NCI-H2029 (cell line): ENCODE results near the gene P3H3.
"Not testable (repeated sequence)": the region's sequence is repeated elsewhere in the genome, so short reads cannot be mapped to it uniquely, and the experiment has no call there.

ENCODE experiments used
- DNase-seq: peaks from one replicate; lab custom pipeline; 2025; lab: John Stamatoyannopoulos, UW

The P3H3 gene

GRCh38 chr12:6867413-6868210 is 39.4 kb downstream of the P3H3 start, which contains the start of gene TPI1:
Gene TPI1, plus strand, starts transcription at chr12:6867531. Its CDS starts 36 bp downstream, at chr12:6867567.
- DNase-seq = peak; percentile 68

GRCh38 chr12:6868211-6869048 is 40.2 kb downstream of the P3H3 start:
- no peak for DNase-seq

- DNase-seq = peak; percentile 56
These were observed 41.1 kb downstream of the P3H3 start for GRCh38 chr12:6869049-6870021.

- not testable (repeated sequence) for DNase-seq
These were observed 42.1 kb downstream of the P3H3 start for GRCh38 chr12:6870304-6870703.

- DNase-seq = no peak
These were observed 43.1 kb downstream of the P3H3 start for GRCh38 chr12:6871052-6871957.

GRCh38 chr12:6872073-6873048 is 44.2 kb downstream of the P3H3 start:
- DNase-seq = peak; percentile 69

GRCh38 chr12:6873094-6874014 is 45.1 kb downstream of the P3H3 start, which contains the start of gene SPSB2:
Gene SPSB2, minus strand, starts transcription at chr12:6873303. Its CDS starts 402 bp downstream, at chr12:6872901.
- DNase-seq = peak; percentile 94

- not testable (repeated sequence) for DNase-seq
These were observed 45.8 kb downstream of the P3H3 start for GRCh38 chr12:6874015-6874368.

- not testable (repeated sequence) for DNase-seq
These were observed 51.6 kb downstream of the P3H3 start for GRCh38 chr12:6879824-6880223.

GRCh38 chr12:6883252-6883651 is 55.0 kb downstream of the P3H3 start:
- no peak for DNase-seq

- no peak for DNase-seq
These were observed 55.5 kb downstream of the P3H3 start for GRCh38 chr12:6883683-6884082.

GRCh38 chr12:6884539-6884938 is 56.3 kb downstream of the P3H3 start:
- no peak for DNase-seq

GRCh38 chr12:6886206-6886999 is 58.2 kb downstream of the P3H3 start:
- not testable (repeated sequence) for DNase-seq

GRCh38 chr12:6887460-6887859 is 59.3 kb downstream of the P3H3 start:
- DNase-seq = no peak

- DNase-seq = no peak
These were observed 60.2 kb downstream of the P3H3 start for GRCh38 chr12:6888360-6888759.

GRCh38 chr12:6888794-6889193 is 60.6 kb downstream of the P3H3 start:
- not testable (repeated sequence) for DNase-seq
